ENCODE results near the gene ADAMTS17.

Gene ADAMTS17

DNA sequence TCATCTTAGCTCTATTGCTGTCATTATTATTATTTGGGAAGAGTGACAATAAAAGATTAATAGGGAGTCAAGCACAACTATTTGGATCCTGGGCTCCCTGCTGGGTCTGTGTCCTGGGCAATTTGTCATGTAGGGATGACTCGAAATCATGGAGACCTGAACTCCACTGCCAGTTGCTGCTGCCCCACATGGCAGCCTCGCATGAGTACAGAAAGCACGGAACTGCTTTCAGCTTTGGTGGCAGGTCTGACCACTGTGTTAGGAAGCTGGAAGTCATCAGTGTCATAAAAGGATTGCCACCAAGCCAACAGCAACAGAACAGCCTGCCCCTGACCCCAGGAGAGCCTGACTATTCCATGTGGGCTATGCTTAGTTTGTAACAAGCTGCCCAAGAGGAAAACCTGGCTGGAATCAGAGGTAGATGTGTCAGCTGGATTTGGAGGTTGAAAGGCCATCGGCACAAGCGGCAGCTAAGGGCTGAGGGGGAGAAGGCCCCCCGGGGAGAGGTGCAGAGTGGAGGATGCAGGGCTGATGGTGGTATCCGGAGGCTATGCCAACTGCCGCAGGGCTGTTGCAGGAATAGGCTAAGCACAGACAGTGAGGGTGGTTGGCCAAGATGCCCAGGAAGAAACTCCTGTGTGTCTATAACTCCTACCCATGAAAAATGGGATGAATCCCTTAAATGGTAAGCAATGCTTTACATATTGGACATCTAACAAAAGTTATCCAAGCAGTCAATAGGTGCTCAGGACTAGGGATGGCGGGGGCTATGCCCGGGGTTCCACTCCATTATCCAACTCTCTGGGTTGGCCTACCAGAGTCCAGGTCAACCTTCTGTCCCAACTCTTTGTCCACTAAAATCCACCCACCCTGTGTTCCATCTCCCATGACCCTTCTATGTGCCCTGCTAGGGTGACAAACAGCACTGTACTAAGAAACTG is 291.6 kb downstream of the ADAMTS17 start:
- no peak for DNase-seq (ENCODE audit: low read depth)

DNA sequence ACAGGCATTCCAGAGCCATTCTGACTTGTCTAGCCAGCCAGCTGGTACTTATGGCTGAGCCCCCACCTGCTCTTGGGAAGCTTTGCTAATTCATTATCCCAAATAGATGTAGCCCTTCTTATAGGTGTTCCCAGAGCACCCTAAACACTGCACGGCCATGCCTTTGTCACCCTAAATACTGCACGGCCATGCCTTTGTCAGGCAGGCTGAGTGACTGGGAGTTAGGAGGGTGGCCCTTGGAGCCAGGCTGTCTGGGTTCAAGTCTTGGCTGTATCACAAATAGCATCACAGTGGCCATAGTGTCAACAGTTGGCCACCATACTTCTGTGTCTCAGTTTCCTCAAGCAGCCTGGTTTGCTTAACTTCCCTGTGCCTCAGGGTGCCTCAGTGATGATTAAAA is 292.3 kb downstream of the ADAMTS17 start:
- DNase-seq (ENCODE audit: low read depth), result no peak

DNA sequence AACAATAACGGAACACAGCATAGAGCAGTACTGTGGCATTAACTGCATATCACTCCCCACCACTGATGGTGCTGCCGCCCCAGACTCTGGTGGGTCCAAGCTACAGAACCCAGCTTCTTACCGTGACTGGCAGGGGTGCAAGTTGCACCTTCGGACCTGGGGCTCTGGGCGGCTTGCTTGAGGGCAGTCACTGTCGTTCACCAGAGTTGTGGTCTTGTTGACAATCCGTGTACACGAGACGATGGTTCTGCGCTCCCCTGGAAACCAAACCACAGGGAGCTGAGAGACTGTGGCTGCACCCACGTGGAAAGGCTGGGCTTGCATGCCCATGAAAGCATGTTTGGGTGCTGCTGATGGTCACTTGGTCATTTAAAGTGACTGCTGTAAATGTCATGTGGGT is 293.0 kb downstream of the ADAMTS17 start:
- DNase-seq (ENCODE audit: low read depth), result no peak

DNA sequence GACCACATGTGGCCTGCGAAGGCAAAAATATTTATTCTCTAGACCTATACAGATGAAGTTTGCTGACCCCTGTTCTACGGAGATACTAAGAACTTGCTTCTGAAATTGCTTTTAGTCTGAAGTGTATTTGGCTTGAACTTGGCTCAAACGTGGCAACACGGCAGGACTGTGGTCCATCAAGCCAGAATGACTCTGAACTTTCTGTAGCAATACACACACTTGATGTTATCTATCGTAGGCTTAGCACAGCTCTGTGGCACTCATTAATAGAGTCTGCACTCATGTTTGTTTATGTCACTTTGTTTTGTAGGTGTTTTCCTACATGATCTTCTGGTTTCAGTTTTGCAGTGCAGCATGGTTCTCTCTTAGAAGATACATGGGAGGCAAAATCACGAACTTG is 298.1 kb downstream of the ADAMTS17 start:
- DNase-seq (ENCODE audit: low read depth), result no peak

DNA sequence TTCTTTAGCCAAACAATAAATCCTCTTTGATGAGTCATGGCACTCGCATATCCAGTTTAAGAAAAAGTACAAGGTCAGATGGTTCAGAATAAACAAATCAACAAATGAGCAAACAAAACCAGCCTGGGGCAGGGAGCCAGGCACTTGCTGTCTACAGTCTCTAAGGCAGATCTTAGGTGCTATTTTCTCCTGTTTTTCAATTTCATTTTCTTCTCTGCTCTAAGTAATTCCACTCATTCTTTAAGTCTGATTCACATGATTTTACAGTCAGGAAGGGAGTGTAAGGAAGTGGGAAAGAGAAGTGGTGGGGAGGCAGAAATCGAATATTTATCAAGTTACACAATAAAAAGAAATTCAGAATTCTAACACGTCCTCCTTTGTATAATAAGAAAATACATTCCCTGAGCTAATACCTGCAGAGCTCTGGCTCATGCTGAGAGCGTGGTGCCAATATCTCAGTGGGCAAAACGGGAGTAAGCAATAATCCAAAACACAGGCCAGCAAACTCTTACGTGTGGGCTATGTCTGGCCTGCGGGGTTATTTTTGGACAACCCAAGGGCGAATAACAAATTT is 298.6 kb downstream of the ADAMTS17 start:
- DNase-seq (ENCODE audit: low read depth), result peak; percentile 60

DNA sequence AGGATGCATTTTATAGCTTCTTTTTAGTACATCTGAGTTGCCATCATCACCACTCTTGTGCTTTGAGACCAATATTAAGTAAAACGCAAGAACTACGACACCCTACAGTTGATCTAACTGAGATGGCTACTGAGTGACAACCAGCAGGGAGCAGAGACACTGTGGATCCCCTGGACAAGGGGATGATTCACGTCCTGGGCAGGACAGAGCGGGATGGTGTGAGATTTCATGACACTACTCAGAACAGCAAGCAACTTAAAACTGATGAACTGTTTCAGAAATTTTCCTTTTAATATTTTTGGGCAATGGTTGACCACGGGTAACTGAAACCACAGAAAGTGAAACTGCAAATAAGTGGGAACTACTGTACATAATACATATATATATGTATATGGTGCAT is 299.2 kb downstream of the ADAMTS17 start:
- no peak for DNase-seq (ENCODE audit: low read depth)

DNA sequence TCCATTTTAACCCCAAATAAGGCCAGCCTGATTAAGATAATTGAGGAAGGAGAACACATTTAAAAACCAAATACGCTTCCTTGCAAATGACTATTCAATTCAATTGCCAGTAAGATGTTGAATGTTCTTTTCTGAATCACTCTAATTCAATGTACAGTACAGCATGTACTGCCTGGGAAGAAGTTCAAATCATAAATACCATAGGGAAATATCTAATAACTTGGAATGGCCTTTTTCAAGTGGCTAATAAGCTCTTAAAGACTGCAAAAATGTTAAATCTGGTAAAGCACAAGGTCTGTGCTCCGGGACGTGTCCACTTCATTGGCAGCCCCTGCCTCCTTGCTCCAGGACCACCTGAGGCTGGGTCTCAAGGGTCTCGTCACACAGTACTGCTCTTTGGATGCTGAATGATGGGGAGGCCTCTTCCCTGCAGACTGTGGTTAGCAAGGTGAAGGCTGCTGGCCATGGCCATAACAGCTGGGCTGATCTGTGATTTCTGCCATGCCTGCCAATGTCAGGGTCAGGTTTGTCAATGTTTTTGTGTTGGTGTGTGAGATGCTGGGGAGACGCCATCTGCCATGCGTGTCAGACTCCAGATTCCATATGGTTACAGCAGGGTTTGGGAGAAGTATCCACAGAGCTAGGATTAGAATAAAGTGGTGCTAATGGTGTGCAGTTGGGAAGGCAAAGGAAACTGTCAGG is 300.5 kb downstream of the ADAMTS17 start:
- DNase-seq (ENCODE audit: low read depth), result no peak

DNA sequence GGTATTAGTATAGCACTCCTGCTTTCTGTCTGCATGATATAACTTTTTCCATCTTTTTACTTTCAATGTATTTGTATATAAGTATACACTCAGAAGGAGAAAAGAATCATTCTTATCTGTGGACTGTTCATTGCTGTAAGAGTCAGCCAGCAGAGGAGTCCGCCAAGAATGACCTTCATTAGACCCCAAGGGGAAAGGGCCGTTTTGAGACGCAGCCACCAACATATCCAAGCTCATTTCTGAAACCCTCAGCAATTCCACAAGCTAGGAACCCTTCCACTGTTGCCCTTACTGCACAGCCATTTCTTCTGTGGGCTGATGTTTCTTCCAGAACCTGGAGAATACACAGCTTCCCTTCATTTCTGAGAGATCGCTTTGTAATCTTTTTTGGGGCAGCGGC is 301.8 kb downstream of the ADAMTS17 start:
- DNase-seq (ENCODE audit: low read depth), result no peak

DNA sequence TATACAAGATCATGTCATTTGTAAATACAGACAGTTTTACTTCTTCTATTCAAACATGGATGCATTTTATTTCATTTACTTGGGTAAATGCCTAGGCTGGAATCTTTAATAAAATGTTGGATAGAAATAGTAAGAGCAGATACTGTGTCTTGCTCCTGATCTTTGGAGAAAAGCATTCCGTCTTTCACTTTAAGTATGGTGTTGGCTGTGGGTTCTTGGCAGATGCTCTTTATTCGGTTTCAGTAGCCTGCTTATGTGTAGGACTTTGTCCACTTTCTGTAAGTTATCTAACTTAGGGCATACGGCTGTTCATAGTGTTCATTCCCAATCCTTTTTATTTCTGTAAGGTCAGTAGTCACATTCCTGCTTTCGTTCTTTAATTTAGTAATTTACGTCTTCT is 303.0 kb downstream of the ADAMTS17 start:
- DNase-seq (ENCODE audit: low read depth), result no peak

DNA sequence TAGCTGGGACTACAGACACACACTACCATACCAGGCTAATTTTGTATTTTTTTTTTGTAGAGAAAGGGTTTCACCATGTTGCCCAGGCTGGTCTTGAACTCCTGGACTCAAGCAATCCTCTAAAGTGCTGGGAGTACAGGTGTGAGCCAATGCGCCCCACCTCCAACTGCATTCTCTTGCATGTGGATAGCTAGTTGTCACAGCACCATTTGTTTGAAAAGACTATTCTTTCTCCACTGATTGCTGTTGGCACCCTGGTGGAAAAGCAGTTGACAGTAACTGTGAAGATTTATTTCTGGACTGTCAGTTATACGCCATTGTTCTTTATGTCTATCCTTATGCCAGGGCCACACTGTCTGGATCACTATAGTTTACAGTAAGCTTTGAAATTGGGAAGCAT is 303.9 kb downstream of the ADAMTS17 start:
- no peak for DNase-seq (ENCODE audit: low read depth)

DNA sequence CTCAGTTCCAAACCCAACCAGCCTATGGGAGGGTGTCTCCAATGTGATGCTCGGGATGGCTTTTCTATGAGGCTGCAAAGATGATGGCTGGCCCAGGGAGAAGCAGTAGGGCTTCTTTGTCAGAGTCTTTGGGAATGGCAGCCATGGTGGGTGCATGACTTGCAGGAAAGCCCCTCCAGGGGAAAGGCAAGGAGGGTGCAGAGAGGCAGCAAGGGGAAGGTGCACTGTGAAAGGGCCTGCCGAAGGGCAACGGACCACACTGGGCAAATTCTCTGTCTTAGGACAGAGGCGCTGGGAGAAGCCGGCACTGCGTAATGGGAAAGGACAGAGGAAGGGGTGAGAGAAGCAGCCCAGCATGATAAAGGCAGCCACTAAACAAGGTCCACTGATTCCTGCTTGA is 305.8 kb downstream of the ADAMTS17 start:
- no peak for DNase-seq (ENCODE audit: low read depth)

DNA sequence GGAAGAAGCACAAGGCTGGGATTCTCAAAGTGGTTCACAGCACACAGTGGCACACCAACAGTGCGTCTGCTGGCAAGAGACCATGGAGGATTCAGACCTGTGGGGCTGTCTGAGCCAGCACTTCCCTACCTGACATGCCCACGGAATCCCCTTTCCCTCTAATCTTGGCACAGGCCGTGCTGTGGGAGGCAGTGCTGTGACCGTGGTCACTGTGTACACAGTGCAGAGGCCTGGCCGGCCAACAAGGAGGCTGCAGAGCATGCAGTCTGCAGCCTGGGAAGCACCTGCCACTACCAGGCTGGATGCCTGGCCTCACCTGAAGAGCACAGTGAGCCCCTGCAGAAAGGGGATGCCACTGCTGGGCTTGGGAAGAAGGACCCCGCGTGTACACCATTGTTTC is 307.6 kb downstream of the ADAMTS17 start:
- DNase-seq (ENCODE audit: low read depth), result no peak

DNA sequence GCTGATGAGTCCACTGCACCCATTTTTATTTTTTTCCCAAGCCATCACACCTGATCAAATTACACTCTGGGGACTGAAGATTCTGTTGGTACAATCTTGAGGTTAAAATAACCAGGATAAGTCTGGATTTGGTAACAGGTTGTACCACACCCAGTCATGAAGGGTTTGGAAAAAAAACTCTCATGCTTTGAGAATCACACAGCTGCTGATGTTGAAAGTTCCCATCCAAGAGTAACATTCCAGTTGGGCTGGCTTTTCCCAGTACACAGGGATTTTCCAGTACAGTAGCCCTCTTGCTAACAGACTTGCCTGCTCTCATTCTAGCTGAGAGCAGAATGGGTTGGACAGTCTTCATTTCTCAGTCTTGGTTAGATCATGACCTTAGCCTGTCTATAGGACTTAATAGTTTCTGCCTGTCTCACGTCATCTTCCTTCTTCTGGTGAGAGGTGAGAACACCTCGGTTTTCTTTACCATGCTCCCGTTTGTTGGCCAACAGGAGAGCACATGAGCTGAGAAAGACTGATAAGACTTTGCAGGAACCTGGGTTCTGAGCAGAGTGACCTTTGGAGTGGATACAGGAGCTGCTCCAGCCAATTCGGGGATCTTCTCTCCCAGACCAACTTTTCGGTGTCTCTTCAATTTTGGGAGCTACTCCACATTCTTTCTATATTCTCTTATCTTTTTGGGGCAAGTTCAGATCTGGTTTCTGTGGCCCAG is 308.5 kb downstream of the ADAMTS17 start:
- DNase-seq (ENCODE audit: low read depth), result no peak

DNA sequence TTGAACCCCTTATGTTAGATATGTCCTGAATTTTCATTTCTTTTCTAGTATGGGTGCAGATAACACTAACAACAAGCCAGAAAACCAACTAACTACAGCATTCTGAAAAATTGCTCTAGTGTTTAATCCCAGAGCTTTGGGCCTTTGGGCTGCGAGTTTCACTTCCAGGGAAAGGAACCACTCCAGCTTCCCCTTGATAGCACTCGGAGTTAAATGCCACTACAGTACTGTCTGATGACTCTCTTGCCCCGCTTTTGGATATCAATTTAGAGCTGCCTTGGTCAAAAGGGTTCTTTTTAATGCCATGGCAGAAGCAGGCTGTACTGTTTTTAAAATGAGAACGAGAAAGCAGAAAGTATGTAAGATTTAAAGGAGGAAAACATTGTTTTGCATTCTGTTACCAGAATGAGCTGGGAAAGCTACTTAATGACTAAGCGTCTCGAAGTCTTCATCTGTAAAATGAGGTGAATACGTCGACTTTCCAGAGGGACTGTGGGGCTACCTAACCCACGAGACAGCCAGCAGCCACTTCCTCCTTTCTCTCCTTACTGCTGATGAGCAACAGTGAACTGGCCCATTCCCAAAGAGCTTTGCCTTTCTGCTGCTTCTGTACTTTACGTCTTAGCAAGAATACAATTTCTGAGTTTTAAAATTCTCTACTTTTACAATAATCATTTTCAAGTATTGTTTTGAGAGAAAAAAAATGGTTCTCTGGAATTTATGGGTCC is 309.3 kb downstream of the ADAMTS17 start:
- peak; percentile 8 for DNase-seq (ENCODE audit: low read depth)

DNA sequence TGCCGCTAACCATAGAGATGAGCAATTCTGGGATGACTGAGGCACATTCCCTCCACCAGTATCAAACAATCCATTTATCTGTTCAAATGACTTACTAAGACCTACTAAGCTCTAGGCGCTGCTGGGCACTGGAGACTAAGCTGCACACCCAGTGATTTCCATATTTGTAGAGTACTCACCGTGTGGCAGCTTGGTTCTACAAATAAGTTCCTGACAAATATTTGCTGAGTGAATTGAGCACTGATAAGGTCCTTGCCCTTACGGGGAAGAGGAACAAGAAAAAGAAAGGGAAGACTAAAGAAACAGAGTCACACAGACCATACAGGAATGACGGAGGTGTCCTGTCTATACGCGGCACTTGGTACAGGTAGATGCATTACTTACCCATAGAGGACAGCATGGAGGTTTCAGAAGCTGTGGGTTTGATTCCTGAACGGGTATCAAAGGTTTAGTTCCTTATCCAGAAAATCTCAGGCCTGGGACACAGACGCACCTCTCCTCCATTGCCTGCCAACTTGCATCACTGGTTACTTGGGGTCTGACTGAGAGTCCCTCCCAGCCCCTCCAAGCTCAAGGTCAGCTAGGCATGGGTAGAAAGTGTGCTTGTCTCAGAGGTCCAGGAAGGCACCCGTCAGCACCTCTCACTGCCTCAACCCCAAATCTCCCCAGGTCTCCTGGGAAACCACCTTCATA is 310.0 kb downstream of the ADAMTS17 start:
- DNase-seq (ENCODE audit: low read depth), result no peak

DNA sequence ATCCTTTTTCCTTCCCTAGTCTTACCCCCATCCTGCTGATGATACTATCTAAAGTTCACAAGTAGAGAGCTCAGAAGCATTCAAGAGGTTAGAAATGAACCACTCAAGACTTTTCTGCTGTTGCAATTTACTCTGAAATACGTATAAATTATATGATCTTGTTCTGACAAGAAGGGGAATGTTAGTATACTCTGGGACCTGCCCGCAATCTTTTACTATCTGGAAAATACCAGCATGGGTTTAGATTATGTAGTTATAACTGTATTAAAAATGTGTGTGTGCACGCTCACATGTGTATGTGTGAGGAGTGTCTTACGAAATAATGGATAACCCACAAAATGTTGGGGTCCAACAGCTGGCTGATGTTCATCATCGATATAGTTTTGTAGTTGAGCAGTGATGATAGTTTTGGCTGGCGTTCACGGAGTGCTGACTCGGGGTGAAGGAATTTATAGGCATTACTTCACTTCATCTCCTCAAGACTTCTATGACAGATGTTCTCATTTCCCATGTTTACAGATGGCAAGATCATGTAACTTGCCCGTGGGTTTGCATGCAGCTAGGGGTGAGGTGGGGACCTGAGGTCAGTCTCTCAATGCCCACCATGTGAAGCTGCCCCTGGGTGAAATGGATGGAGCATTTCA is 311.1 kb downstream of the ADAMTS17 start:
- no peak for DNase-seq (ENCODE audit: low read depth)

DNA sequence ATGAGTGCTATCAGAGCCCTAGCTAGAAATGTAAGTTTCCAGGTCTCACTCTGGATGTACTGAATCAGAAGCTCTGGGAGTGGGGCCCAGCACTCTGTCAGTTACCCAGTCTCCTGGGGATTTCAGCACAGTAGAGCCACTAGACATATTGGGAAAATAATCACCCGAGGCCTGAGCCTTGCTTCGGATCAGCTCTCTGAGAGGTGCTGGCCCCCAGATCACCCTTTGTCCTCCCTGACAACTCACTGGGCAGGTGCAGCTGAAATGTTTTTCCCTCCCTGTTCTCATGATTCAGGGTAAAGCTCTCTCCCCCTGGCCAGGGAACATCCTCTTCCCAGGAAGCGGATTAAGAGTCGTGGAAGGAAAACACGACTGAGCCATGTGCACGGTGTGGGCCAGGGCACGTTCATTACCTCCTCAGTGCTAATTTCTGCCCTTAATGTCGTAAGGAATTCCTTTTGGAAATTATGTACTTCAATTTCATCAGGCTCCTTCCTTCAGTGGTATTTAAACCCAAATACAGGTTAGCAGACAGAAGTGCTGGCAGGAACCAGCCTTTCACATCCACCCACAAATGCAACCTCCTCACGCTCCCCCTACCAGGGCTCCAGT is 311.8 kb downstream of the ADAMTS17 start:
- no peak for DNase-seq (ENCODE audit: low read depth)

DNA sequence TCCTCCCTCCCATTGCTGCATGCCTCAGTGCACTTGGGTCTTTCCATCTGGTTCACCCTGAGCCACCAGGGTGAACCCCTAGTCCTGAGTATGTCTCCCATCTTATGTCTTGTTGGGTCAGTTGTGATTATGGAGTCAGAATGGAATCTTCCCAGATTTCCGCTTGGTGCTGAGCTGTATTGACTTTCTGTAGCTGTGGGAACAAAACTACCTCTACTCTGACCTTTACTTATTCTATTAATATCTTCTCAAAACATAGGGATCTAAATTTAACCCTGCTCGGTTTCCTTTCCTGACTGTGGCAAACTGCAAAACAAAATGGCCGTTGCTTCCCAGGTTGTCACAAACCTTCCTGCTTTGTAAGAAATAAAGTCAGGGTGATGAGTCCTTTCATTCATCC is 312.7 kb downstream of the ADAMTS17 start:
- DNase-seq (ENCODE audit: low read depth), result no peak

DNA sequence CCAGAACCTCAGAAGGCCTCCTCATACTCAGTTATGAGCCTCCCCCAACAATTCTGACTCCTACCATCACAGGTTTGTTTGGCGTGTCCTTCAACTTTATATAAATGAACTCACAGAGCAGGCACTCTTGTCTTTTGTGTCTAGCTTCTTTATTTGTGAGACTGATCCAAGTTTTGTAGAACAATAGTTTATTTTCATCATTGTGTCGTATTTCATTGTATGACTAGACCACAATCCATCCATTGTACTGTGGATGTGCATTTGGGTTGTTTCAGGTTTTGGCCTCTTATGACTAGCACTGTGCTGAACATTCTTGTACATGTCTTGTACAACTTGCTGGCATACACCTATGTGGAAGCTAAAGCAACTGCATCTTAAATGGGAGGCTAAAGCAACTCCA is 315.7 kb downstream of the ADAMTS17 start:
- DNase-seq (ENCODE audit: low read depth), result no peak

DNA sequence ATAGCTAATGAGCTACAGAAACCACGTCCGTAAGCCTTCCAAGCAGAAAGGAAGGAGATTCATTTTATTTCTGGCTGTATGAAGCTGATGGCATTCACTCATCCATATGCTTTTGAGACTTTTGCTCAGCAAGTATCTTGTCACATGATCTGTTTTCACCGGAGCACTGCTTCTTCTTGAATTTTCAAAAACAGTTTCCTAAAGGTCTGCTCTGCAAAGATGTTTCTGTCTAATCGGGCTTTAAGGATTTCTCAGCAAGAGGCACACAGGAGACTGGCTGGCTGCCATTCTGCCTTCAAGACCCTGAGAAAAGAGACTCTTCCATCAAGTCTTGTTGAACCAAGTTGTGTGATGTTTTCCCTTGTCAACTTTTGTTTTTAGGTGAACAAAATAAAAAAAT is 319.0 kb downstream of the ADAMTS17 start:
- no peak for DNase-seq (ENCODE audit: low read depth)
